Panc1 (cell line): ENCODE results near the gene ALOX12B. TPM values are rescaled to one million over a fixed set of nuclear protein-coding genes. Genes with fewer than 3 reads are reported as not detected.

Experiments
- ATAC-seq: fragments of 200-7000 bp; cut with Tn5 transposase; 2 replicates; pipeline ENCODE4 v1.9.1; 2020; ENCODE audit warnings: mild to moderate bottlenecking, moderate library complexity
- BruUV-seq: library from RNA; stranded (reverse); fragments of 400-500 nt; replicated peaks from 2 replicates; lab custom pipeline; 2021; lab: Mats Ljungman, UMichigan
- CTCF ChIA-PET: fragments of 300-600 bp; sonication (Branson Sonifier 250); formaldehyde crosslinking; loops from one replicate; lab custom pipeline; 2022; ENCODE audit warnings: antibody characterized with exemption; lab: Charles Lee
- POLR2A ChIA-PET: fragments of 300-600 bp; sonication (Branson Sonifier 250); formaldehyde crosslinking; loops from one replicate; lab custom pipeline; 2022; ENCODE audit warnings: antibody characterized with exemption; lab: Charles Lee
- DNase-seq: peaks from one replicate; pipeline ENCODE4 v3.0.0-alpha.2; 2010; ENCODE audit warnings: low read depth, low spot score
- H3K27ac ChIP-seq: 2 replicates; pipeline ENCODE4 v1.5.1; 2011; ENCODE audit warnings: mild to moderate bottlenecking, low read length, inconsistent platforms
- H3K27me3 ChIP-seq: fragments of 200-500 bp; sonication (Bioruptor generic); 2 replicates; pipeline ENCODE4 v1.6.0; 2014; ENCODE audit warnings: low read length, inconsistent platforms; ENCODE audit not compliant: control insufficient read depth, insufficient read depth
- H3K36me3 ChIP-seq: fragments of 200-500 bp; sonication (Bioruptor generic); 2 replicates; pipeline ENCODE4 v1.5.1; 2014; ENCODE audit warnings: inconsistent platforms, mild to moderate bottlenecking, low read length, moderate library complexity; ENCODE audit not compliant: control insufficient read depth, insufficient read depth
- H3K4me1 ChIP-seq: 2 replicates; pipeline ENCODE4 v1.5.1; 2011; ENCODE audit warnings: inconsistent platforms, mild to moderate bottlenecking, low read length, moderate library complexity; ENCODE audit not compliant: control insufficient read depth, insufficient read depth
- H3K4me3 ChIP-seq, 2 experiments: 2 replicates each; pipeline ENCODE4 v1.5.1; 2011 to 2012; ENCODE audit warnings: low read depth in 2 of 2, low read length in 2 of 2, mild to moderate bottlenecking in 2 of 2, inconsistent platforms in 1 of 2, moderate library complexity in 1 of 2
- H3K9me3 ChIP-seq: fragments of 200-500 bp; sonication (Bioruptor generic); 2 replicates; pipeline ENCODE4 v1.5.1; 2014; ENCODE audit warnings: low read depth, mild to moderate bottlenecking, inconsistent platforms, low read length, moderate library complexity; ENCODE audit not compliant: control insufficient read depth, insufficient read depth
- POLR2AphosphoS5 ChIP-seq: IDR thresholded peaks from 2 replicates; pipeline ENCODE4 v1.6.1; 2012; ENCODE audit warnings: mild to moderate bottlenecking, low read depth, low read length, moderate library complexity
- SIN3A ChIP-seq: IDR thresholded peaks from 2 replicates; pipeline ENCODE4 v1.6.1; 2012; ENCODE audit warnings: low read depth, mild to moderate bottlenecking, low read length, moderate library complexity, borderline replicate concordance; ENCODE audit not compliant: insufficient read depth
- TCF7L2 ChIP-seq: IDR thresholded peaks from 2 replicates; pipeline ENCODE4 v1.6.1; 2011; ENCODE audit warnings: mild to moderate bottlenecking, low read depth, low read length, inconsistent platforms
- in situ Hi-C: cut with HindIII; loops from 2 replicates; pipeline ENCODE4 v1.10.0; 2016; ENCODE audit warnings: low sequenced_read_pairs, low pct_unique_long_range_greater_than_20kb
- intact Hi-C: fragments of 100-400 bp; cut with micrococcal nuclease; formaldehyde crosslinking; loops from one replicate; pipeline ENCODE4 v1.10.0; 2022; ENCODE audit not compliant: unreplicated experiment
- total RNA-seq: library from RNA; stranded (reverse); gene quantifications from one replicate; pipeline ENCODE4 v1.2.1, GENCODE V29; 2021; ENCODE audit not compliant: unreplicated experiment
- TF ChIP-seq, protein P1 (sequence below): fragments of 450-650 bp; IDR thresholded peaks from 2 replicates; pipeline ENCODE4 v1.5.1; 2017; ENCODE audit warnings: mild to moderate bottlenecking
- TF ChIP-seq, protein P2 (sequence below), 2 experiments: IDR thresholded peaks; 2 replicates each; pipeline ENCODE4 v1.6.1; 2011 to 2012; ENCODE audit warnings: low read depth in 2 of 2, control low read depth in 1 of 2, low read length in 1 of 2, mild to moderate bottlenecking in 1 of 2, moderate library complexity in 1 of 2; ENCODE audit not compliant: insufficient read depth in 1 of 2

ALOX12B gene
- total RNA-seq, 1 experiment from 2014 or later = not detected

DNA sequence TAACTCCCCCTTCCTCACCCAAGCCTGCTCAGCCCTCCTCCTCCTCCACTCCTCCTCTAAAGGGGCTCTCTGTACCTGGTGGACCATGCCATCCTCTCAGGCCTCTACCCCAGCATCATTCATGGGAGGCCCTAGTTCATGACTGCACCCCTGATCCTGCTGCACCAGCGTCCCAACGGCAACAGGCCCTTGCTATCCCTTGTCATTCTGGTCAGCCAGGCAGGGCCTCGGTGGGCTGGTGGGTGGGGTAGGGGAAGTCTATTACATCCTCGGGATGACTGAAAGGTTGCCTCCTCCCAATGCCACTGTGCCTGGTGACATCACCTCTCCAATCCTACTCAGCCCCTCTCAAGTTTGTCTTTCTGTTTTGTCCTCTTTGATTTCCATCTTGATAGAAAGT lies 19.7 kb downstream of the ALOX12B start:
- intact Hi-C loops = no loop called here
- POLR2A ChIA-PET = no interaction called here

DNA sequence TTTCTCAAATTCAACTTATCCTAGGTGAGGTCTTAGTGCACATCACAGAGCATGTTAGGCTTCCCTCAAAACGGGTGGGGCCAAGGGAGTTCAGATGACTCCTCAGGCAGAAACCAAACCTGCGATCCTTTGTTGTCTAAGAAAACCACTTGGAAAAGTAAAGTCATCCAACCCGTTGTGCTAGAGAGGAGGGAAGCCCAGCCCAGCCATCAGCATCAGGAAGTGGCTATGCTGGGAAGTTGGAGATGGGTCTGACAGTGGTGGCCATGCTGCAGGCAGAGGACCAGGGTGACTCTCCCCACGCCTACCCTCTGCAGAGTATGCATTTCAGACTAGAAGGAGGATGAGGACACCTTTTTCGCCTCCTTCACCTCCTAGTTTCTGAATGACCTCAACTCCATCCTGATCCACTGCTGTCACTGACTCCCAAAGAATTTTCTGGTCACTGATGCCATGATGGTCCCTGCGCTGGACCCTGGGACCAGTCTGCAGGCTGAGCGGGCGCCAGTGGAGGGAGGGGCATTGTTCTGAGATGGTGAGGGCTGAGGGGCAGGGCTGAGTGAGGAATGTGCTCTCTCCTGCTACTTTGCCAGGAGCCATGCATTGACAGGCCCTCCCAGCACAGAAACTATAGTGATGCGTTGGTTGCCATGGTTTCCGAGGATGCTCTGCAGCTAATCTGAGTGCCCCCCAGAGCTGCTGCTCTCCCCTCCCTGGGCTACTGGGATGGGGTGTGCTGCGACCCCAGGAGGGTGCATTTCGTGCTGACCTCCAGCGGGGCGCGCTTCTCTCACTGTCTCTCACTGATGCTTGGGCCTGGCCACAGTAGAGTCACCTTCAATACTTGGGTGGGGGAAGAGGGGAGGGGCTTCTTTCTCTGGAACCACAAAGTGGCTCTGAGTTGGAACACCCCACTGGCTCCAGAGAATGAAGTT lies 20.4 kb downstream of the ALOX12B start:
- Histone ChIP-seq H3K4me3 (no peak overlapping the region), H3K9me3 (no peaks in the 10 kb centered on the region), H3K36me3 (no peaks in the 10 kb centered on the region; the same call in 1 of the 2 replicates), H3K27me3 (no peaks in the 10 kb centered on the region; the same call in 1 of the 2 replicates), H3K27ac (no peak overlapping the region), H3K4me1 (no peaks in the 10 kb centered on the region)
- in situ Hi-C loops = no loop called here
- ATAC-seq (no peak), DNase-seq (no peak)
- BruUV-seq = no TSS peak
- ChIA-PET CTCF (no interaction called here), POLR2A (no interaction called here)
- intact Hi-C loops = no loop called here
- no peak for TF ChIP-seq TCF7L2
- TF ChIP-seq, protein P1, sequence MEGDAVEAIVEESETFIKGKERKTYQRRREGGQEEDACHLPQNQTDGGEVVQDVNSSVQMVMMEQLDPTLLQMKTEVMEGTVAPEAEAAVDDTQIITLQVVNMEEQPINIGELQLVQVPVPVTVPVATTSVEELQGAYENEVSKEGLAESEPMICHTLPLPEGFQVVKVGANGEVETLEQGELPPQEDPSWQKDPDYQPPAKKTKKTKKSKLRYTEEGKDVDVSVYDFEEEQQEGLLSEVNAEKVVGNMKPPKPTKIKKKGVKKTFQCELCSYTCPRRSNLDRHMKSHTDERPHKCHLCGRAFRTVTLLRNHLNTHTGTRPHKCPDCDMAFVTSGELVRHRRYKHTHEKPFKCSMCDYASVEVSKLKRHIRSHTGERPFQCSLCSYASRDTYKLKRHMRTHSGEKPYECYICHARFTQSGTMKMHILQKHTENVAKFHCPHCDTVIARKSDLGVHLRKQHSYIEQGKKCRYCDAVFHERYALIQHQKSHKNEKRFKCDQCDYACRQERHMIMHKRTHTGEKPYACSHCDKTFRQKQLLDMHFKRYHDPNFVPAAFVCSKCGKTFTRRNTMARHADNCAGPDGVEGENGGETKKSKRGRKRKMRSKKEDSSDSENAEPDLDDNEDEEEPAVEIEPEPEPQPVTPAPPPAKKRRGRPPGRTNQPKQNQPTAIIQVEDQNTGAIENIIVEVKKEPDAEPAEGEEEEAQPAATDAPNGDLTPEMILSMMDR = no peak
- TF ChIP-seq, protein P2, sequence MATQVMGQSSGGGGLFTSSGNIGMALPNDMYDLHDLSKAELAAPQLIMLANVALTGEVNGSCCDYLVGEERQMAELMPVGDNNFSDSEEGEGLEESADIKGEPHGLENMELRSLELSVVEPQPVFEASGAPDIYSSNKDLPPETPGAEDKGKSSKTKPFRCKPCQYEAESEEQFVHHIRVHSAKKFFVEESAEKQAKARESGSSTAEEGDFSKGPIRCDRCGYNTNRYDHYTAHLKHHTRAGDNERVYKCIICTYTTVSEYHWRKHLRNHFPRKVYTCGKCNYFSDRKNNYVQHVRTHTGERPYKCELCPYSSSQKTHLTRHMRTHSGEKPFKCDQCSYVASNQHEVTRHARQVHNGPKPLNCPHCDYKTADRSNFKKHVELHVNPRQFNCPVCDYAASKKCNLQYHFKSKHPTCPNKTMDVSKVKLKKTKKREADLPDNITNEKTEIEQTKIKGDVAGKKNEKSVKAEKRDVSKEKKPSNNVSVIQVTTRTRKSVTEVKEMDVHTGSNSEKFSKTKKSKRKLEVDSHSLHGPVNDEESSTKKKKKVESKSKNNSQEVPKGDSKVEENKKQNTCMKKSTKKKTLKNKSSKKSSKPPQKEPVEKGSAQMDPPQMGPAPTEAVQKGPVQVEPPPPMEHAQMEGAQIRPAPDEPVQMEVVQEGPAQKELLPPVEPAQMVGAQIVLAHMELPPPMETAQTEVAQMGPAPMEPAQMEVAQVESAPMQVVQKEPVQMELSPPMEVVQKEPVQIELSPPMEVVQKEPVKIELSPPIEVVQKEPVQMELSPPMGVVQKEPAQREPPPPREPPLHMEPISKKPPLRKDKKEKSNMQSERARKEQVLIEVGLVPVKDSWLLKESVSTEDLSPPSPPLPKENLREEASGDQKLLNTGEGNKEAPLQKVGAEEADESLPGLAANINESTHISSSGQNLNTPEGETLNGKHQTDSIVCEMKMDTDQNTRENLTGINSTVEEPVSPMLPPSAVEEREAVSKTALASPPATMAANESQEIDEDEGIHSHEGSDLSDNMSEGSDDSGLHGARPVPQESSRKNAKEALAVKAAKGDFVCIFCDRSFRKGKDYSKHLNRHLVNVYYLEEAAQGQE (IDR thresholded peaks at IDR 0.05; ENCODE audit: insufficient read depth in 1 of 2, low read depth in 2 of 2, low read length in 1 of 2) = no peak
- no peak for TF ChIP-seq POLR2AphosphoS5
- no peak for TF ChIP-seq SIN3A

More for the DNA sequence above, 19.7 kb downstream of the ALOX12B start:
- TF ChIP-seq SIN3A = no peak
- TF ChIP-seq, protein P1 = no peak
- TF ChIP-seq TCF7L2 = no peak
- no peak for TF ChIP-seq POLR2AphosphoS5
- TF ChIP-seq, protein P2 (IDR thresholded peaks at IDR 0.05; ENCODE audit: insufficient read depth in 1 of 2, low read depth in 2 of 2, low read length in 1 of 2) = no peak
- no peaks in the 10 kb centered on the region for H3K4me1 ChIP-seq
- no peak overlapping the region for H3K4me3 ChIP-seq
- H3K36me3 ChIP-seq = no peaks in the 10 kb centered on the region; the same call in 1 of the 2 replicates
- DNase-seq = no peak
- H3K9me3 ChIP-seq = no peaks in the 10 kb centered on the region
- in situ Hi-C loops = no loop called here
- no peak for ATAC-seq
- CTCF ChIA-PET = no interaction called here
- no peak overlapping the region for H3K27ac ChIP-seq
- BruUV-seq = no TSS peak
- no peaks in the 10 kb centered on the region for H3K27me3 ChIP-seq
